HepG2 (cell line): ENCODE data around the gene CMTM3. TPM values are rescaled to one million over a fixed set of nuclear protein-coding genes. Genes with fewer than 3 reads are reported as not detected.

ENCODE experiments used
- ATF3 ChIP-seq: sonication (generic); formaldehyde crosslinking; IDR thresholded peaks from 2 replicates; pipeline ENCODE4 v1.4.0; 2020; ENCODE audit warnings: missing genetic modification reagents
- BCLAF1 ChIP-seq: fragments of 450-650 bp; IDR thresholded peaks from 2 replicates; pipeline ENCODE4 v1.6.1; 2017; ENCODE audit warnings: mild to moderate bottlenecking
- CEBPG ChIP-seq: IDR thresholded peaks from 2 replicates; pipeline ENCODE4 v1.6.1; 2016
- GATA4 ChIP-seq: sonication (generic); IDR thresholded peaks from 2 replicates; pipeline ENCODE4 v1.6.1; 2016; ENCODE audit warnings: antibody characterized with exemption, low read depth, borderline replicate concordance
- IRF2 ChIP-seq: IDR thresholded peaks from 2 replicates; pipeline ENCODE4 v1.6.1; 2018; ENCODE audit warnings: missing genetic modification reagents, missing compliant biosample characterization
- MYC ChIP-seq: sonication (generic); formaldehyde crosslinking; IDR thresholded peaks from 2 replicates; pipeline ENCODE4 v1.9.0; 2021; ENCODE audit warnings: missing genetic modification reagents, borderline replicate concordance
- POLR2A ChIP-seq, 2 experiments: IDR thresholded peaks; 2 replicates each; pipeline ENCODE4 v1.6.1; 2011; ENCODE audit warnings: low read depth in 2 of 2, low read length in 2 of 2, mild to moderate bottlenecking in 1 of 2, moderate library complexity in 1 of 2; ENCODE audit not compliant: insufficient read depth in 1 of 2
- RARG ChIP-seq: sonication (generic); formaldehyde crosslinking; IDR thresholded peaks from 2 replicates; pipeline ENCODE4 v1.4.0; 2020; ENCODE audit warnings: low read depth, mild to moderate bottlenecking, missing genetic modification reagents
- ZBTB39 ChIP-seq: sonication (generic); formaldehyde crosslinking; IDR thresholded peaks from 2 replicates; pipeline ENCODE4 v1.5.0; 2020; ENCODE audit warnings: missing genetic modification reagents
- ZNF160 ChIP-seq: sonication (generic); formaldehyde crosslinking; IDR thresholded peaks from 2 replicates; pipeline ENCODE4 v1.8.0; 2022; ENCODE audit warnings: mild to moderate bottlenecking, inconsistent platforms, missing genetic modification reagents
- ZNF282 ChIP-seq: fragments of 450-650 bp; IDR thresholded peaks from 2 replicates; pipeline ENCODE4 v1.6.1; 2018; ENCODE audit not compliant: partially characterized antibody
- ZNF441 ChIP-seq: sonication (generic); formaldehyde crosslinking; IDR thresholded peaks from 2 replicates; pipeline ENCODE4 v1.7.0; 2021; ENCODE audit warnings: missing genetic modification reagents, borderline replicate concordance
- ZNF572 ChIP-seq: sonication (generic); formaldehyde crosslinking; IDR thresholded peaks from 2 replicates; pipeline ENCODE4 v1.5.1; 2020; ENCODE audit warnings: mild to moderate bottlenecking, missing genetic modification reagents
- polyA plus RNA-seq, 8 experiments: library from polyadenylated mRNA; depleted of rRNA in 3 of 8; stranded (reverse) in 7 of 8; unstranded in 1 of 8; fragments of >200 nt; fragmentation: Illumina TruSeq in 4 of 8; extraction: Trizol in 4 of 8; gene quantifications; 2 replicates each; pipeline versions ENCODE4 v1.2.1 to v1.2.3, GENCODE V29; 2011 to 2016; ENCODE audit warnings: low read depth in 4 of 8, missing spikeins in 1 of 8, mixed read lengths in 1 of 8; ENCODE audit not compliant: insufficient read depth in 1 of 8
- total RNA-seq, 5 experiments: library from RNA; depleted of rRNA; stranded (reverse); fragments of >200 nt; fragmentation: Illumina TruSeq; extraction: Trizol; gene quantifications; 2 replicates each; pipeline ENCODE4 v1.2.3, GENCODE V29; 2016; ENCODE audit warnings: low read depth in 1 of 5
- TF ChIP-seq, protein P1 (sequence below): sonication (generic); formaldehyde crosslinking; IDR thresholded peaks from 2 replicates; pipeline ENCODE4 v1.4.0; 2020; ENCODE audit warnings: missing genetic modification reagents, borderline replicate concordance
- TF ChIP-seq, protein P2 (sequence below): sonication (generic); formaldehyde crosslinking; IDR thresholded peaks from 2 replicates; pipeline ENCODE4 v1.5.0; 2020; ENCODE audit warnings: mild to moderate bottlenecking, missing genetic modification reagents, moderate library complexity
- TF ChIP-seq, protein P3 (sequence below): sonication (generic); formaldehyde crosslinking; IDR thresholded peaks from 2 replicates; pipeline ENCODE4 v1.8.1; 2022; ENCODE audit warnings: low read depth, mild to moderate bottlenecking, missing genetic modification reagents

Gene CMTM3
- total and polyA plus RNA-seq, 2 of the 13 experiments (the other 11 are each of a cell fraction or from before 2014, with no cell fraction given) = 29.2 to 48.7 TPM

DNA sequence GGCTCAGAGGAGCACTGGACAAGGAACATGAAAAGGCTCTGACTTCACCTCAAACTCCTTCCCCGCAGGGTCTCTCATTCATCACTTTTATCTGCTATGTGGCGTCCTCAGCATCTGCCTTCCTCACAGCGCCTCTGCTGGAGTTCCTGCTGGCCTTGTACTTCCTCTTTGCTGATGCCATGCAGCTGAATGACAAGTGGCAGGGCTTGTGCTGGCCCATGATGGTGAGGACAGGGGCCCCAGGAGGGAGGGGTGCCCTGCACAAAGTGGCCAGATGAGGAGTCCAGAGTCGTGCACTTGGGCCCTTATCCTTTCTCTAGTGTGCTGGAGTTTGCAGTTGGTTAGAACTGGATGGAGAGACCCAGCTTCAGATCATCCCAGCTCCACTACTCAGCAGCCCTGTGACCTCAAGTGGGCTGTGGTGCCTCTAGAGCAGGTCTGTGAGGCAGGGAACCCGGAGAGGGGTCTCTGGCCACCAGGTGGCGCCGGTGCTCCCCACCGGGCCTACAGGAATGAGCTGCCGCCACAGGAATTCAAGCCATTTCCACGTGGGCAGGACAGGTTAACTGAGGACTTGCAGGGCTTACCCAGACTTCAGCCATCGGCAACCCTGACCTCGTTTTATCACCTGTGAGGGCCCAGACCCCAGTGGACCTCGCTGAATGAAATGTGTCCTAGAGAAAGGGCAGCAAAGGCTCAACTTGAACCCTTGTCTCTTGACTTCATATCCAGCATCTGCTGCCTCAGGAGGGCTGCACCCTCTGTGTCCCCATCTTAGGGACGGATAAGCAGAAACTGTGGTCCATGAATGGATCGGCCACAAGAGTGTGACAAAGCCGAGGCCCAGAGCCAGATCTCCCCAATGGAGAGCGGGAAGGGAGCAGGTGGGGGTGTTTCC is 4.0 kb downstream of the CMTM3 start (continued):
- no peak for TF ChIP-seq ZBTB39
- TF ChIP-seq GATA4 = no peak
- TF ChIP-seq ZNF282 = no peak
- TF ChIP-seq, protein P1, sequence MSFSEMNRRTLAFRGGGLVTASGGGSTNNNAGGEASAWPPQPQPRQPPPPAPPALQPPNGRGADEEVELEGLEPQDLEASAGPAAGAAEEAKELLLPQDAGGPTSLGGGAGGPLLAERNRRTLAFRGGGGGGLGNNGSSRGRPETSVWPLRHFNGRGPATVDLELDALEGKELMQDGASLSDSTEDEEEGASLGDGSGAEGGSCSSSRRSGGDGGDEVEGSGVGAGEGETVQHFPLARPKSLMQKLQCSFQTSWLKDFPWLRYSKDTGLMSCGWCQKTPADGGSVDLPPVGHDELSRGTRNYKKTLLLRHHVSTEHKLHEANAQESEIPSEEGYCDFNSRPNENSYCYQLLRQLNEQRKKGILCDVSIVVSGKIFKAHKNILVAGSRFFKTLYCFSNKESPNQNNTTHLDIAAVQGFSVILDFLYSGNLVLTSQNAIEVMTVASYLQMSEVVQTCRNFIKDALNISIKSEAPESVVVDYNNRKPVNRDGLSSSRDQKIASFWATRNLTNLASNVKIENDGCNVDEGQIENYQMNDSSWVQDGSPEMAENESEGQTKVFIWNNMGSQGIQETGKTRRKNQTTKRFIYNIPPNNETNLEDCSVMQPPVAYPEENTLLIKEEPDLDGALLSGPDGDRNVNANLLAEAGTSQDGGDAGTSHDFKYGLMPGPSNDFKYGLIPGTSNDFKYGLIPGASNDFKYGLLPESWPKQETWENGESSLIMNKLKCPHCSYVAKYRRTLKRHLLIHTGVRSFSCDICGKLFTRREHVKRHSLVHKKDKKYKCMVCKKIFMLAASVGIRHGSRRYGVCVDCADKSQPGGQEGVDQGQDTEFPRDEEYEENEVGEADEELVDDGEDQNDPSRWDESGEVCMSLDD (CRISPR knock-in tag) = no peak
- no peak for TF ChIP-seq BCLAF1
- TF ChIP-seq, protein P2, sequence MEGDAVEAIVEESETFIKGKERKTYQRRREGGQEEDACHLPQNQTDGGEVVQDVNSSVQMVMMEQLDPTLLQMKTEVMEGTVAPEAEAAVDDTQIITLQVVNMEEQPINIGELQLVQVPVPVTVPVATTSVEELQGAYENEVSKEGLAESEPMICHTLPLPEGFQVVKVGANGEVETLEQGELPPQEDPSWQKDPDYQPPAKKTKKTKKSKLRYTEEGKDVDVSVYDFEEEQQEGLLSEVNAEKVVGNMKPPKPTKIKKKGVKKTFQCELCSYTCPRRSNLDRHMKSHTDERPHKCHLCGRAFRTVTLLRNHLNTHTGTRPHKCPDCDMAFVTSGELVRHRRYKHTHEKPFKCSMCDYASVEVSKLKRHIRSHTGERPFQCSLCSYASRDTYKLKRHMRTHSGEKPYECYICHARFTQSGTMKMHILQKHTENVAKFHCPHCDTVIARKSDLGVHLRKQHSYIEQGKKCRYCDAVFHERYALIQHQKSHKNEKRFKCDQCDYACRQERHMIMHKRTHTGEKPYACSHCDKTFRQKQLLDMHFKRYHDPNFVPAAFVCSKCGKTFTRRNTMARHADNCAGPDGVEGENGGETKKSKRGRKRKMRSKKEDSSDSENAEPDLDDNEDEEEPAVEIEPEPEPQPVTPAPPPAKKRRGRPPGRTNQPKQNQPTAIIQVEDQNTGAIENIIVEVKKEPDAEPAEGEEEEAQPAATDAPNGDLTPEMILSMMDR (CRISPR knock-in tag) = peak; percentile 98
- peak; percentile 90 for TF ChIP-seq MYC
- TF ChIP-seq, protein P3, sequence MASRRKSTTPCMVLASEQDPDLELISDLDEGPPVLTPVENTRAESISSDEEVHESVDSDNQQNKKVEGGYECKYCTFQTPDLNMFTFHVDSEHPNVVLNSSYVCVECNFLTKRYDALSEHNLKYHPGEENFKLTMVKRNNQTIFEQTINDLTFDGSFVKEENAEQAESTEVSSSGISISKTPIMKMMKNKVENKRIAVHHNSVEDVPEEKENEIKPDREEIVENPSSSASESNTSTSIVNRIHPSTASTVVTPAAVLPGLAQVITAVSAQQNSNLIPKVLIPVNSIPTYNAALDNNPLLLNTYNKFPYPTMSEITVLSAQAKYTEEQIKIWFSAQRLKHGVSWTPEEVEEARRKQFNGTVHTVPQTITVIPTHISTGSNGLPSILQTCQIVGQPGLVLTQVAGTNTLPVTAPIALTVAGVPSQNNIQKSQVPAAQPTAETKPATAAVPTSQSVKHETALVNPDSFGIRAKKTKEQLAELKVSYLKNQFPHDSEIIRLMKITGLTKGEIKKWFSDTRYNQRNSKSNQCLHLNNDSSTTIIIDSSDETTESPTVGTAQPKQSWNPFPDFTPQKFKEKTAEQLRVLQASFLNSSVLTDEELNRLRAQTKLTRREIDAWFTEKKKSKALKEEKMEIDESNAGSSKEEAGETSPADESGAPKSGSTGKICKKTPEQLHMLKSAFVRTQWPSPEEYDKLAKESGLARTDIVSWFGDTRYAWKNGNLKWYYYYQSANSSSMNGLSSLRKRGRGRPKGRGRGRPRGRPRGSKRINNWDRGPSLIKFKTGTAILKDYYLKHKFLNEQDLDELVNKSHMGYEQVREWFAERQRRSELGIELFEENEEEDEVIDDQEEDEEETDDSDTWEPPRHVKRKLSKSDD (CRISPR knock-in tag) = no peak
- TF ChIP-seq POLR2A (IDR thresholded peaks at IDR 0.05; ENCODE audit: insufficient read depth in 1 of 2, low read depth in 2 of 2, low read length in 2 of 2) = peak in 1 of 2 experiments; percentile 35; a peak in 1 of 4 replicates
- no peak for TF ChIP-seq CEBPG (CRISPR knock-in tag)
- TF ChIP-seq ZNF441 = peak; percentile 79
- peak; percentile 47; the same call in 1 of the 2 replicates for TF ChIP-seq ATF3
- TF ChIP-seq ZNF160 (CRISPR knock-in tag) = peak; percentile 69; the same call in 1 of the 2 replicates
- TF ChIP-seq RARG (CRISPR knock-in tag) = no peak
- TF ChIP-seq ZNF572 (CRISPR knock-in tag) = no peak
- TF ChIP-seq IRF2 = peak; percentile 86
